GM12878 (cell line): ENCODE data around the gene CCDC190. TPM values are rescaled to one million over a fixed set of nuclear protein-coding genes. Genes with fewer than 3 reads are reported as not detected.

Experiments
- ETV6 ChIP-seq, 2 experiments: fragments of 450-650 bp in 1 of 2; IDR thresholded peaks in 1 of 2; conservative IDR thresholded peaks in 1 of 2; 2 replicates each; pipeline ENCODE4 v1.6.1; 2014; ENCODE audit warnings: antibody characterized with exemption in 1 of 2, borderline replicate concordance in 1 of 2, low read depth in 1 of 2, mild to moderate bottlenecking in 1 of 2, moderate library complexity in 1 of 2
- ZZZ3 ChIP-seq: IDR thresholded peaks from 2 replicates; pipeline ENCODE4 v1.6.1; 2011; ENCODE audit warnings: low read depth; ENCODE audit not compliant: control insufficient read depth, insufficient read length
- polyA plus RNA-seq, 11 experiments: library from polyadenylated mRNA; depleted of rRNA in 4 of 11; unstranded in 6 of 11; stranded (reverse) in 5 of 11; fragments of >200 nt; fragmentation: Nextera tagmentation in 4 of 11; fragmentation: Illumina TruSeq in 1 of 11; extraction: Ambion mirVana in 4 of 11; extraction: Trizol in 1 of 11; gene quantifications; 1 replicate in 1 of 11; 2 replicates in 10 of 11; pipeline versions ENCODE4 v1.2.1 to v1.2.3, GENCODE V29; 2011 to 2016; ENCODE audit warnings: inconsistent platforms in 2 of 11, missing spikeins in 2 of 11, low read depth in 1 of 11
- total RNA-seq, 4 experiments: library from RNA; depleted of rRNA in 3 of 4; stranded (reverse); fragments of >200 nt in 3 of 4; fragmentation: Illumina TruSeq in 1 of 4; extraction: Trizol in 1 of 4; gene quantifications; 2 replicates each; pipeline versions ENCODE4 v1.2.1 to v1.2.3, GENCODE V29; 2013 to 2021
- TF ChIP-seq, protein P1 (sequence below): fragments of 450-650 bp; IDR thresholded peaks from 2 replicates; pipeline ENCODE4 v1.6.1; 2018; ENCODE audit warnings: borderline replicate concordance, mild to moderate bottlenecking; ENCODE audit not compliant: partially characterized antibody
- TF ChIP-seq, protein P2 (sequence below): fragments of 450-650 bp; IDR thresholded peaks from 2 replicates; pipeline ENCODE4 v1.6.1; 2018; ENCODE audit warnings: mild to moderate bottlenecking, low read depth, moderate library complexity; ENCODE audit not compliant: partially characterized antibody
- TF ChIP-seq, protein P3 (sequence below): IDR thresholded peaks from 2 replicates; pipeline ENCODE4 v1.6.1; 2011; ENCODE audit warnings: low read depth, mild to moderate bottlenecking, low read length, moderate library complexity, borderline replicate concordance; ENCODE audit errors: extremely low read depth
- TF ChIP-seq, protein P4 (sequence below): IDR thresholded peaks from 2 replicates; pipeline ENCODE4 v1.6.1; 2012; ENCODE audit warnings: mild to moderate bottlenecking, low read depth, low read length

Gene CCDC190
- total and polyA plus RNA-seq, 10 of the 15 experiments (the other 5 are each of a cell fraction or from before 2014, with no cell fraction given) = not detected

DNA sequence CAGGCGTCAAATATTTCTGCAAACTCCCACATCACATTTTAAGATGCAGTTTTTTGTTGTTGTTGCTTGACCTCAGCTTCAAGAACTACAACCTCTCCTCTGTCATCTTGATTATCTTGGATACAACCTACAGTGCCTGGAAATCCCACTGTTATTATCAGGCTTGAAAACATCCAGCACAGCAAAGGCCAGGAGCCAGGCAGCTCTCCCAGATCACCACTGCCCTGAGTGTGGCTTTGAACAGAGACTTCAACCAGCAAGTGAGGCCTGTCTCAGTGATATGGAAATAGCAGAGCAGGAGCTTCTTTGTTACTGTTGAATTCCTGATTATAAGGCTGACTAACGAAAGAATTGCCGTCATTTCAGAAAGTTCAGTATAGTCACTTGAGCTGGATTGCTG, 28.5 kb downstream of the CCDC190 start (continued):
- TF ChIP-seq, protein P1, sequence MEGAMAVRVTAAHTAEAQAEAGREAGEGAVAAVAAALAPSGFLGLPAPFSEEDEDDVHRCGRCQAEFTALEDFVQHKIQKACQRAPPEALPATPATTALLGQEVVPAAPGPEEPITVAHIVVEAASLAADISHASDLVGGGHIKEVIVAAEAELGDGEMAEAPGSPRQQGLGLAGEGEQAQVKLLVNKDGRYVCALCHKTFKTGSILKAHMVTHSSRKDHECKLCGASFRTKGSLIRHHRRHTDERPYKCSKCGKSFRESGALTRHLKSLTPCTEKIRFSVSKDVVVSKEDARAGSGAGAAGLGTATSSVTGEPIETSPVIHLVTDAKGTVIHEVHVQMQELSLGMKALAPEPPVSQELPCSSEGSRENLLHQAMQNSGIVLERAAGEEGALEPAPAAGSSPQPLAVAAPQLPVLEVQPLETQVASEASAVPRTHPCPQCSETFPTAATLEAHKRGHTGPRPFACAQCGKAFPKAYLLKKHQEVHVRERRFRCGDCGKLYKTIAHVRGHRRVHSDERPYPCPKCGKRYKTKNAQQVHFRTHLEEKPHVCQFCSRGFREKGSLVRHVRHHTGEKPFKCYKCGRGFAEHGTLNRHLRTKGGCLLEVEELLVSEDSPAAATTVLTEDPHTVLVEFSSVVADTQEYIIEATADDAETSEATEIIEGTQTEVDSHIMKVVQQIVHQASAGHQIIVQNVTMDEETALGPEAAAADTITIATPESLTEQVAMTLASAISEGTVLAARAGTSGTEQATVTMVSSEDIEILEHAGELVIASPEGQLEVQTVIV = no peak
- TF ChIP-seq, protein P2, sequence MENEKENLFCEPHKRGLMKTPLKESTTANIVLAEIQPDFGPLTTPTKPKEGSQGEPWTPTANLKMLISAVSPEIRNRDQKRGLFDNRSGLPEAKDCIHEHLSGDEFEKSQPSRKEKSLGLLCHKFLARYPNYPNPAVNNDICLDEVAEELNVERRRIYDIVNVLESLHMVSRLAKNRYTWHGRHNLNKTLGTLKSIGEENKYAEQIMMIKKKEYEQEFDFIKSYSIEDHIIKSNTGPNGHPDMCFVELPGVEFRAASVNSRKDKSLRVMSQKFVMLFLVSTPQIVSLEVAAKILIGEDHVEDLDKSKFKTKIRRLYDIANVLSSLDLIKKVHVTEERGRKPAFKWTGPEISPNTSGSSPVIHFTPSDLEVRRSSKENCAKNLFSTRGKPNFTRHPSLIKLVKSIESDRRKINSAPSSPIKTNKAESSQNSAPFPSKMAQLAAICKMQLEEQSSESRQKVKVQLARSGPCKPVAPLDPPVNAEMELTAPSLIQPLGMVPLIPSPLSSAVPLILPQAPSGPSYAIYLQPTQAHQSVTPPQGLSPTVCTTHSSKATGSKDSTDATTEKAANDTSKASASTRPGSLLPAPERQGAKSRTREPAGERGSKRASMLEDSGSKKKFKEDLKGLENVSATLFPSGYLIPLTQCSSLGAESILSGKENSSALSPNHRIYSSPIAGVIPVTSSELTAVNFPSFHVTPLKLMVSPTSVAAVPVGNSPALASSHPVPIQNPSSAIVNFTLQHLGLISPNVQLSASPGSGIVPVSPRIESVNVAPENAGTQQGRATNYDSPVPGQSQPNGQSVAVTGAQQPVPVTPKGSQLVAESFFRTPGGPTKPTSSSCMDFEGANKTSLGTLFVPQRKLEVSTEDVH = no peak
- TF ChIP-seq ZZZ3 = no peak
- no peak for TF ChIP-seq ETV6 (conservative IDR thresholded peaks at IDR 0.05 in 1 of 2, IDR thresholded peaks at IDR 0.05 in 1 of 2; ENCODE audit: borderline replicate concordance in 1 of 2, low read depth in 1 of 2)
- TF ChIP-seq, protein P3, sequence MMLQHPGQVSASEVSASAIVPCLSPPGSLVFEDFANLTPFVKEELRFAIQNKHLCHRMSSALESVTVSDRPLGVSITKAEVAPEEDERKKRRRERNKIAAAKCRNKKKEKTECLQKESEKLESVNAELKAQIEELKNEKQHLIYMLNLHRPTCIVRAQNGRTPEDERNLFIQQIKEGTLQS = no peak
- TF ChIP-seq, protein P4, sequence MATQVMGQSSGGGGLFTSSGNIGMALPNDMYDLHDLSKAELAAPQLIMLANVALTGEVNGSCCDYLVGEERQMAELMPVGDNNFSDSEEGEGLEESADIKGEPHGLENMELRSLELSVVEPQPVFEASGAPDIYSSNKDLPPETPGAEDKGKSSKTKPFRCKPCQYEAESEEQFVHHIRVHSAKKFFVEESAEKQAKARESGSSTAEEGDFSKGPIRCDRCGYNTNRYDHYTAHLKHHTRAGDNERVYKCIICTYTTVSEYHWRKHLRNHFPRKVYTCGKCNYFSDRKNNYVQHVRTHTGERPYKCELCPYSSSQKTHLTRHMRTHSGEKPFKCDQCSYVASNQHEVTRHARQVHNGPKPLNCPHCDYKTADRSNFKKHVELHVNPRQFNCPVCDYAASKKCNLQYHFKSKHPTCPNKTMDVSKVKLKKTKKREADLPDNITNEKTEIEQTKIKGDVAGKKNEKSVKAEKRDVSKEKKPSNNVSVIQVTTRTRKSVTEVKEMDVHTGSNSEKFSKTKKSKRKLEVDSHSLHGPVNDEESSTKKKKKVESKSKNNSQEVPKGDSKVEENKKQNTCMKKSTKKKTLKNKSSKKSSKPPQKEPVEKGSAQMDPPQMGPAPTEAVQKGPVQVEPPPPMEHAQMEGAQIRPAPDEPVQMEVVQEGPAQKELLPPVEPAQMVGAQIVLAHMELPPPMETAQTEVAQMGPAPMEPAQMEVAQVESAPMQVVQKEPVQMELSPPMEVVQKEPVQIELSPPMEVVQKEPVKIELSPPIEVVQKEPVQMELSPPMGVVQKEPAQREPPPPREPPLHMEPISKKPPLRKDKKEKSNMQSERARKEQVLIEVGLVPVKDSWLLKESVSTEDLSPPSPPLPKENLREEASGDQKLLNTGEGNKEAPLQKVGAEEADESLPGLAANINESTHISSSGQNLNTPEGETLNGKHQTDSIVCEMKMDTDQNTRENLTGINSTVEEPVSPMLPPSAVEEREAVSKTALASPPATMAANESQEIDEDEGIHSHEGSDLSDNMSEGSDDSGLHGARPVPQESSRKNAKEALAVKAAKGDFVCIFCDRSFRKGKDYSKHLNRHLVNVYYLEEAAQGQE = no peak
- TF ChIP-seq, all 136 proteins: peak for 0
